Gastrocnemius medialis (tissue), 4 donors: ENCODE measurements around the gene CLDN16.

Experiments
- CTCF ChIP-seq, 5 experiments: fragments of 450-650 bp in 3 of 5; fragments of 200-600 bp in 2 of 5; sonication (generic) in 2 of 5; IDR thresholded peaks in 4 of 5; conservative IDR thresholded peaks in 1 of 5; 1 replicate in 4 of 5; 2 replicates in 1 of 5; pipeline ENCODE4 v1.5.1; 2016 to 2019; ENCODE audit warnings: antibody characterized with exemption in 5 of 5, mild to moderate bottlenecking in 3 of 5, moderate library complexity in 3 of 5
- POLR2A ChIP-seq, 2 donors: fragments of 450-650 bp; IDR thresholded peaks; one replicate each; pipeline ENCODE4 v1.6.1; 2017; ENCODE audit warnings: antibody characterized with exemption in 2 of 2, mild to moderate bottlenecking in 2 of 2, moderate library complexity in 2 of 2

- TF ChIP-seq CTCF (IDR thresholded peaks at IDR 0.05 in 4 of 5, conservative IDR thresholded peaks at IDR 0.05 in 1 of 5) = no peak
- TF ChIP-seq POLR2A (IDR thresholded peaks at IDR 0.05) = no peak
These were observed 48.4 kb downstream of the CLDN16 start for GRCh38 chr3:190436331-190436730.
